H54 (cell line): ENCODE measurements around the gene CTDSPL.

Experiments
- DNase-seq: peaks from one replicate; pipeline ENCODE4 v3.0.0; 2011; ENCODE audit warnings: low spot score, mixed read lengths; ENCODE audit not compliant: insufficient read length
- FAIRE-seq: peaks from 3 replicates; lab custom pipeline; 2011; peaks lifted over from hg19 to GRCh38; lab: Jason Lieb, UNC
- POLR2A ChIP-seq: IDR thresholded peaks from 2 replicates; pipeline ENCODE4 v1.6.1; 2011; ENCODE audit warnings: low read depth, mild to moderate bottlenecking, low read length

The CTDSPL gene

GRCh38 chr3:37892927-37893600, 31.4 kb downstream of the CTDSPL start:
- no peak for TF ChIP-seq POLR2A
- DNase-seq: no peak
- peak; percentile 73 for FAIRE-seq

- no peak for FAIRE-seq
- no peak for TF ChIP-seq POLR2A
- no peak for DNase-seq
These were observed 35.1 kb downstream of the CTDSPL start for GRCh38 chr3:37896827-37897226.

GRCh38 chr3:37897763-37898162, 36.1 kb downstream of the CTDSPL start:
- DNase-seq: no peak
- no peak for FAIRE-seq
- TF ChIP-seq POLR2A: no peak

- DNase-seq (no peak), FAIRE-seq (no peak)
- no peak for TF ChIP-seq POLR2A
These were observed 36.7 kb downstream of the CTDSPL start for GRCh38 chr3:37898424-37898823.

GRCh38 chr3:37899101-37899707, 37.5 kb downstream of the CTDSPL start:
- no peak for FAIRE-seq
- DNase-seq: no peak
- TF ChIP-seq POLR2A: no peak

- no peak for TF ChIP-seq POLR2A
- DNase-seq: no peak
- FAIRE-seq: no peak
These were observed 38.1 kb downstream of the CTDSPL start for GRCh38 chr3:37899711-37900306.

GRCh38 chr3:37901721-37902120, 40.0 kb downstream of the CTDSPL start:
- DNase-seq (no peak), FAIRE-seq (no peak)
- no peak for TF ChIP-seq POLR2A

- FAIRE-seq (no peak), DNase-seq (no peak)
- TF ChIP-seq POLR2A: no peak
These were observed 41.0 kb downstream of the CTDSPL start for GRCh38 chr3:37902674-37903073.

GRCh38 chr3:37903320-37903719, 41.6 kb downstream of the CTDSPL start:
- no peak for FAIRE-seq
- no peak for DNase-seq
- TF ChIP-seq POLR2A: no peak

GRCh38 chr3:37903734-37904133, 42.1 kb downstream of the CTDSPL start:
- FAIRE-seq (no peak), DNase-seq (no peak)
- TF ChIP-seq POLR2A: no peak

- TF ChIP-seq POLR2A: no peak
- FAIRE-seq (no peak), DNase-seq (no peak)
These were observed 42.9 kb downstream of the CTDSPL start for GRCh38 chr3:37904601-37905000.

- TF ChIP-seq POLR2A: no peak
- FAIRE-seq: no peak
- no peak for DNase-seq
These were observed 43.7 kb downstream of the CTDSPL start for GRCh38 chr3:37905346-37905745.

- TF ChIP-seq POLR2A: no peak
- DNase-seq (no peak), FAIRE-seq (no peak)
These were observed 44.5 kb downstream of the CTDSPL start for GRCh38 chr3:37905987-37906674.

- DNase-seq (no peak), FAIRE-seq (no peak)
- no peak for TF ChIP-seq POLR2A
These were observed 45.1 kb downstream of the CTDSPL start for GRCh38 chr3:37906734-37907282.

GRCh38 chr3:37907371-37907770, 45.7 kb downstream of the CTDSPL start:
- FAIRE-seq: no peak
- DNase-seq: no peak
- TF ChIP-seq POLR2A: no peak
